Stimulated activated CD4-positive, alpha-beta T cell treated with anti-CD3 and anti-CD28 coated beads, Interleukin-12 subunit alpha, Interleukin-12 subunit beta, amount 100 ng/mL, for 4 hours (primary cell): ENCODE measurements around the gene SMARCD2.
"Not testable (repeated sequence)": the region's sequence is repeated elsewhere in the genome, so short reads cannot be mapped to it uniquely, and the experiment has no call there.

Source experiments
- DNase-seq: peaks from one replicate; pipeline ENCODE4 v3.0.0-alpha.2; 2020

Gene SMARCD2

DNA sequence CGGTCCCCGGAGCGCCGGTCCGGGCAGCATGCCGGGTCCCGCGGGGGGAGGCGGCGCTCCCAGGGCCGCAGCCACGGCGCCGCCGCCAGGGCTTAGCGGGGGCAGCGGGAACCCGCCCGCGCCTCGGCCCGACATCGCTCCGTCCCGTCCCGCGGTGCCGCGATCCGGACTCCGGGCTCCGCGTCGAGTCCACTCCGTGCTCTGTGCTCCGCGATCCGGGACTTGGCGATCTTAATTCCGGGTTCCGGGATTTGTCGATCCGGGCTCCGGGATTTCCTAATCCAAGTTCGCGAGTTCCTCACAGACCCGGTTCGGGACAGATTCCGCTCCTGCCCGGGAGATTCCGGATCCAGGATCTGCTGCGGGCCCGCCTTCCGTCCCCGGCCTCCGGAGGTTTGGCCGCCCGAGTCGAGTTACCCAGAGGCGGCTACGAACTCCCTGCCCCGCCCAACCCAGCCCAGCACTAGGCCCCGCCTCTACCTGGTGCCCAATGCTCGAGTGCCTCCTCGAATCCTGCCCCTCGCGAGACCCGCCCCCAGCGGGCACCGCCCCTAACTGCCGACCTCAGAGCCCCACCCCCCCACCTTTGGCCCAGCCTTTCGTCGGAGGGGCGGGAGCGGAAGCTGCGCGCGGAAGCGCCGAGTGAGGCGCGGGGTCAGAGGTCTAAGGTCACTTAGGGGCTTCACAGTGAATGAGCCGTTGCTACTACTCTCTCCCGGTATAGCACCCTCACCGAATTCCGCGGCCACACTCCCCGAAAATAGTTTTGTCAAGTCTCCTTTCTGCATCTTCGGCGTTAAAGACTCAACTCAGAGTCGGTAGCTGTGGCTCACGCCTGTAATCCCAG is at the start of gene SMARCD2:
Gene SMARCD2 (minus strand): TSS at position 146 of the 847 bp plus-strand sequence. CDS start 11 bp downstream, at position 135.
- peak; percentile 99 for DNase-seq

DNA sequence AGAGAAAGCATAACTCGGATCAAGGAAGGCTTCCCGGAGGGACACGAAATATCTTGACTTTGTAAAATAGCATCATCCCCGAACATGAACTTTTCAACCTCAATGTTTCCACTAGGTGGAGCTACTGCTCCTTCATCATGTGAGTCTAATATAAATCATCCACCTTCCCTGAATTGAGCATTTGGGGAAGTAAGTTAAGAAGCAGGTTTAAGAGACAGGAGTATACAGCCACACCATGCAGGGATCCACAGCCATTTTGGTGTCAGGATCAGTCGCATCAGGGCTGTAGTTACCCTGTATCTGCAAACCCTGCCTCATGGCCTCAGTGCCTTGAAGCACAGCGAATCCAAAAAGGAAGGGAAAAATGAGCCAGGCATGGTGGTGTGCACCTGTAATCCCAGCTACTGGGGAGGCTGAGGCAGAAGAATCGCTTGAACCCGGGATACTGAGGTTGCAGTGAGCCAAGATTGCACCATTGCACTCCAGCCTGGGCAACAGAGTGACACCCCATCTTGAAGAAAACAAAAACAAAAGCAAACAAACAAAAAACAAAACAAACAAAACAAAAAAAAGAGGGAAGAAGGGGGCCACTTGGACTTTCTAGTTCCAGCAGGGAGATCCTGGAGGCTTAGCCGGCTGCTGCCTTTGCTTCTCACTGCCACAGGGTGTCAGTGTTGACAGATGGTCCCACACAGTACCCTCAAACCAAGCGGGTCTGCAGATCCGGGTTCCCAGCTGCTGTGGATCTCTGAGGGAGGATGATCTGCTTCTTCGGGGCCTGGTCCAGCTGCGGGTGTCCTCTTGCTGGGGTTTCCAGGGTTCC is 46.8 kb upstream of the SMARCD2 start:
- not testable (repeated sequence) for DNase-seq

DNA sequence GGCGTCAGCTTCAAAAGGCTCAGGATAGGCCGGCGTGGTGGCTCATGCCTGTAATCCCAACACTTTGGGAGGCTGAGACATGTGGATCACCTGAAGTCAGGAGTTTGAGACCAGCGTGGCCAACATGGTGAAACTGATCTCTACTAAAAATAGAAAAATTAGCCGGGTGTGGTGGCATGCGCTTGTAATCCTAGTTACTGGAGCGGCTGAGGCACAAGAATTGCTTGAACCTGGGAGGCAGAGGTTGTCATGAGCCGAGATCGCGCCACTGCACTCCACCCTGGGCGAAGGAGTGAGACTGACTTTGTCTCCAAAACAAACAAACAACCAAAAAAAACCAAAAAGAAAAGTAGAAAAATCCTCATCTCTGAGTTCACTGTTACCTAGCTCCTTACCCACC is 42.6 kb upstream of the SMARCD2 start:
- not testable (repeated sequence) for DNase-seq

DNA sequence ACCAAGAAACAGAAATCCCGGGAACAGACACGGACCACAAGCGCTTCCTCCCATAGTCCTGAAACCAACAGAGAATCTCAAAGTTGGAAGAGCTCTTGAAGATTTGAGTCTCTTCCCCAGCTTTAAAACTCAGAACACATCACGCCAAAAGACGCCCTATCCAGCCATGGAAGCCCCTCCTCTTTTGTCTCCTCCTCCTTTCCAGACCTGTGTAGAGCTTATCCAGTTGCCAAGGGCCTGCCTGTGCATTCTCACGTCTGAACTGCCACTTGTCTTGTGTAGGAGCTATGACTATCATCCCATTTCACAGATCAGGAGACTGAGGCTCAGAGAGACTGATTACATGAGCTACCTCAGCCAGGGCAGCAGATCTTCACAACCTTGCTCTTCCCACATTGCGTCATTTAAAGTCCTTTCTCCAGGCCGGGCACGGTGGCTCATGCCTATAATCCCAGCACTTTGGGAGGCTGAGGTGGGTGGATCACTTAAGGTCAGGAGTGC is 40.2 kb upstream of the SMARCD2 start:
- not testable (repeated sequence) for DNase-seq

DNA sequence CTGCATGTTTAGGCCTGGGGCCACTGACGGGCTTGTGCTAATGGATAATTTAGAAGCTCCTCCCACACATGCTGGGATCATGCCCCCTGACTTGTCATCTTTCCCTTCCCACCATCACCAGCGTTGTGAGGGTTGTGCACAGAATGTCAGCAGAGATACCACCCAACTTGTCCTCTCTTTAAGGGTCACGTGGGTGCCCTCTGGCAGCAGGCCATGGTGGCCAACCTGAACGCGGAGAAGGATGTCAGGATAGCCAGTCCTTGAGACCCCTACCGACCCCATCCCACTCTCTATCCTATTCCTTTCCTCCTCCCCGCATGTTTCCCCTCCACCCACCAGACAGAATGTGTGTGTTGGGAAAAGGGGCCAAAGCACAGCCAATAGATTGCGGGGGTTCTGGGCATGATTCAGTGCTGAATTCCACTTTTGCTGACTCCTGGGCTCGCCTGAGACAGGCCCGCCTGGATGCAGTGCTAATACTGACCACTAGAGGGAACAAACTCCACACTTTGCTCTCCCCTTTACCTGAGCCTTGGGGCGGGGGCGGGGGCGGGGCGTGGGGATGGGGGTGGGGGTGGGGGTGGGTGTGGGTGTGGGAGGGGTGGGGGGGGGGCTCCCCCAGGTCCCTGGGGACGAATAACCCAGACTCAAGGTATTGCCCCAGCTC is 39.6 kb upstream of the SMARCD2 start, which contains the start of gene GH2:
Gene GH2 (minus strand): TSS at position 10 of the 667 bp plus-strand sequence. CDS start 143 bp downstream, outside the sequence.
- DNase-seq: peak; percentile 49

DNA sequence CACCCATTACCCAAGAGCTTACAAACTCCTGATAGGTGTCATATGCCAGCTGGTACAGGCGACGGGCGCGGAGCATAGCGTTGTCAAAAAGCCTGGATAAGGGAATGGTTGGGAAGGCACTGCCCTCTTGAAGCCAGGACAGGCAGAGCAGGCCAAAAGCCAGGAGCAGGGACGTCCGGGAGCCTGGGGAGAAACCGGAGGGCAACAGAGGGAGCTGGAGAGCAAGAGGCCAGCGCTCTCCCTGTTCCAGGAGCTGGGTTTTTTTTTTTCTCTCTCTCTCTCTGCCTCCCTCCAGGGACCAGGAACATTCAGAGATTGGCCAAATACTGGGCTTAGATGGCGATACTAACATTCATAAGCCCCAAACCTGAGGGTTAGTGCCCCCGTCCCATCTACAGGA is 38.9 kb upstream of the SMARCD2 start:
- DNase-seq: not testable (repeated sequence)

DNA sequence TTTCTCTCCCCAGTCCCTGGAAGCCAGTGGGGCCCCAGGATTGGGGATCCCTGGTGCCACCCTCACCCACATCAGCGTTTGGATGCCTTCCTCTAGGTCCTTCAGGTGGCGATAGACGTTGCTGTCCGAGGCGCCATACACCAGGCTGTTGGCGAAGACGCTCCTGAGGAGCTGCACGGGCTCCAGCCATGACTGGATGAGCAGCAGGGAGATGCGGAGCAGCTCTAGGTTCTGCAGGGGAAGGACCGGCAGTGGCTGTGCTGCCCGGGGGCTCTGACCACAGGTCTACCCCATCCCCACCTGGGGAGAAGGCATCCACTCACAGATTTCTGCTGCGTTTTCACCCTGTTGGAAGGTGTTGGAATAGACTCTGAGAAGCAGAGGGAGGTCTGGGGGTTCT is 38.2 kb upstream of the SMARCD2 start:
- no peak for DNase-seq

DNA sequence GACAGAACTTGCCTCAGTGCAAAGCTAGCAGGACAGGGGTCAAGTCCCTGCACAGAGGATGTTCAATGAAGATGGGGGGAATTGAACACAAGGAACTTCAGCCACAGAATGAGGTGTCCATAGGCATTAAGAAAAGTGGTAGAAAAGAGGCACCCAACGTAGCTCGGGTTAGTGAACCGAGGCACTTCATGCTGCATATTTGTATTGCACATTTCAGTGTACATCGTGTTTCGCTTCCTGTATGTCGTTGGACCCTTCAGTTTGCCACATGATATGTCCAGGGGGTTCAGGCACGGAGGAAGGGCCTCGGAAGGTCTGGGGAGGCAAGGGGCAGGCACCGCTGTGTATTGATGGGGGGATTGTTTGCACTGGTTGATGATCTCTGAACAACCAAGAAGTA is 35.9 kb upstream of the SMARCD2 start:
- DNase-seq: not testable (repeated sequence)

DNA sequence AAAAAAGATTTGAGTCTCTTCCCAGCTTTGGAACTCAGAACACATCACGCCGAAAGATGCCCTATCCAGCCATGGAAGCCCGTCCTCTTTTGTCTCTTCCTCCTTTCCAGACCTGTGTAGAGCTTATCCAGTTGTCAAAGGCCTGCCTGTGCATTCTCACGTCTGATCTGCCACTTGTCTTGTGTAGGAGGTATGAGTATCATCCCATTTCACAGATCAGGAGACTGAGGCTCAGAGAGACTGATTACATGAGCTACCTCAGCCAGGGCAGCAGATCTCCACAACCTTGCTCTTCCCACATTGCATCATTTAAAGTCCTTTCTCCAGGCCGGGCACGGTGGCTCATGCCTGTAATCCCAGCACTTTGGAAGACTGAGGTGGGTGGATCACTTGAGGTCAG is 32.2 kb upstream of the SMARCD2 start:
- DNase-seq: not testable (repeated sequence)

DNA sequence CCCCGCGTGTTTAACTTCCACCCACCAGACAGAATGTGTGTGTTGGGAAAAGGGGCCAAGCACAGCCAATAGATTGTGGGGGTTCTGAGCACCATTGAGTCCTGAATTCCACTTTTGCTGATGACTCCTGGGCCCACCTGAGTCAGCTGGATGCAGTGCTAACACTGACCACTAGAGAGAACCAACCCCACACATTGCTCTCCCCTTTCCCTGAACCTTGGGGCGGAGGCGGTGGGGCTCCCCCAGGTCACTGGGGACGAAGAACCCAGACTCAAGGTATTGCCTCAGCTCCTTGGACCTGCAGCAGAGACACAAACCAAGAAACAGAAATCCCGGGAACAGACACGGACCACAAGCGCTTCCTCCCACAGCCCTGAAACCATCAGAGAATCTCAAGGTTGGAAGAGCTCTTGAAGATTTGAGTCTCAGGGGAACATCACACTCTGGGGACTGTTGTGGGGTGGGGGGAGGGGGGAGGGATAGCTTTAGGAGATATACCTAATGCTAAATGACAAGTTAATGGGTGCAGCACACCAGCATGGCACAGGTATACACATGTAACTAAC is 31.7 kb upstream of the SMARCD2 start:
- DNase-seq: not testable (repeated sequence)

DNA sequence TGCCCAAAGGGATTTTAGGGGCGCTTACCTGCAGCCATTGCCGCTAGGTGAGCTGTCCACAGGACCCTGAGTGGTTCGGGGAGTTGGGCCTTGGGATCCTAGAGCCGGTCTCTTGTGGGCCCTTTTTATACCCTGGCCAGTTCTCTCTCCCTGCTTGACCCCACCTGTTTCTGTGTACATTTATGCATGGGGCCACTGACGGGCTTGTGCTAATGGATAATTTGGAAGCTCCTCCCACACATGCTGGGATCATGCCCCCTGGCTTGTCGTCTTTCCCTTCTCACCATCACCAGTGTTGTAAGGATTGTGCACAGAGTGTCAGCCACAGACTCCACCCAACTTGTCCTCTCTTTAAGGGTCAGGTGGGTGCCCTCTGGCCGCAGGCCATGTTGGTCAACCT is 31.1 kb upstream of the SMARCD2 start, which contains the start of gene CSH2:
Gene CSH2 (minus strand): TSS at position 101 of the 400 bp plus-strand sequence. CDS start 63 bp downstream, at position 38.
- DNase-seq: not testable (repeated sequence)

DNA sequence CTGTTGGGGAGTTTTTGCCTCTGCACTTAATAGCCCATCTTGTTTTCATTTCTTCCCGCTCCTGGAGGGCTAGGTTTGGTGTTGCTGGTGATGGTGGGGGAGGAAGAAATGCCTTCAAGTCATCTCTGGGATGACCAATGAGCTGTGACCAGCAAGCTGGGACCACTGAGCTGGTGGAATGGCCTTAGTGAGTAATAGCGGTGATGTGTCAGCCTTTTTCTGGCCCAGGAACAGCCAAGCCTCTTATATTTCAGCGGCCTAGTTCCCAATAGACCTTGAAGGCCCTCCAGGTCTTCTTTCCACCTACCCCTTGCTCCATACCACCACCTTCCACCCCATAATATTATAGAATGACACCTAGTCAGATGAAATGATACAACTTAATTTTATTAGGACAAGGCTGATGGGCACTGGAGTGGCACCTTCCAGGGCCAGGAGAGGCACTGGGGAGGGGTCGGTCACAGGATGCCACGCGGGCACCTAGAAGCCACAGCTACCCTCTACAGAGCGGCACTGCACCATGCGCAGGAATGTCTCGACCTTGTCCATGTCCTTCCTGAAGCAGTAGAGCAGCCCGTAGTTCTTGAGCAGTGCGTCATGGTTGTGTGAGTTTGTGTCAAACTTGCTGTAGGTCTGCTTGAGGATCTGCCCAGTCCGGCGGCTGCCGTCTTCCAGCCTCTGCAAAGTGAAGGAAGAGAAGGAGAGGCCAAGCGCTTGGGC is 29.3 kb upstream of the SMARCD2 start:
- not testable (repeated sequence) for DNase-seq

DNA sequence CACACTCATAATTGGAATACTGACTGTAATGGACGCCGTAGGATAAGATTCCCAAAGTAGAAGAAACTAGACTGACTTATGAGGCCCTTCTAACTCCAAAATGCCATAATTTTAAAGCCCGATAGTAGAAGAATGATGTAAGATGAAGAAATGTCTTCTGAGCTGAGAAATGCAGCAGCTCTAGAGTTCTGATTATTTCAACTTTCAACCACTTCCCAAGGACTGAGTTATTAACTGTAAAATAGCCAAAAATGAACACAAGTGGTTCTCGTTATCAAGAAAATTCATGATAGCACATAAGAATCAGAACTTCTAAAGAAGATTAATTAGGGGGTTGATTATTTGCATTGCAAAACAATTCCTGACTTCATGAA is 27.8 kb upstream of the SMARCD2 start:
- not testable (repeated sequence) for DNase-seq

DNA sequence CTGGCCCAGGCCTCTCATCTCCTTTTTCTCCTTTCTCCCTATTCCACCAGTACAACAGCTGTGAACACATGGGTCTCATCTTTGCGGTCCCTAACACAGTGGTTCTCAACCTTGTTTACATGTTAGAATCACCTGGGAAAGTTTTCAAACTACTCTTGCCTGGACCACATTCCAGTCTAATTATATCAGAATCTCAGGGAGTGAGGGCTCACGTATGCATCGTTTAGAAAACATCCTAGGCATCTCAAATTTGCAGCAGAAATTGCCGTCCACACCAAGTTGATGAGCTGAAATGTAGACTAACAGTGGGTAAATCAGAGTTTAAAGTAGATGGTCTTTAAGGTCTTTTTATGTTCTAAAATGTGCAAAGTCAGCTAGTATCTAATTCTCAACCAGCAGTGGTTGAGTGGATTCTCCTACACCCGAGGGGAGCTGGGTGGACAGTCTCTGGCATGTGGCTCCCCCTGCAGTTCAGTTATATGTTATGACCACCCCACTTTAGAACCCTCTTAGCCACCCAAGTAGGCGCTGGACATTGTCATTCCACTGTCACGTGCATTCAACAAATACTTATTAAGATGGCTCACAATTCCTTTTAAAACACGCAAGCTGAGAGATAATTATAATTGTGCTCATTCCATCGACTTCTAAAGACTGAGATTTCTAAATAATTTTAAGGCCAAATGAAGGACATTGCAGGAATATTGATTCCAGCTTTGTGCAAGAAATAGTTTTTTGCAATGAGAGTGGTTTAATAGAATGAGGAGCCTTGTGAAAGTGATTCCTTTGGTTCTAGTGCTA is 27.2 kb upstream of the SMARCD2 start:
- DNase-seq: not testable (repeated sequence)

DNA sequence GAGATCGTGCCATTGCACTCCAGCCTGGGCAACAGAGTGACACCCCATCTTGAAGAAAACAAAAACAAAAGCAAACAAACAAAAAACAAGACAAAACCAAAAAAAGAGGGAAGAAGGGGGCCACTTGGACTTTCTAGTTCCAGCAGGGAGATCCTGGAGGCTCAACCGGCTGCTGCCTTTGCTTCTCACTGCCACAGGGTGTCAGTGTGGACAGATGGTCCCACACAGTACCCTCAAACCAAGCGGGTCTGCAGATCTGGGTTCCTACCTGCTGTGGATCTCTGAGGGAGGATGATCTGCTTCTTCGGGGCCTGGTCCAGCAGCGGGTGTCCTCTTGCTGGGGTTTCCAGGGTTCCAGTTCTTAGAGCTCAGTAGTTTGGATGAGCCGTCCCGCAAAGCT is 24.1 kb upstream of the SMARCD2 start:
- not testable (repeated sequence) for DNase-seq

DNA sequence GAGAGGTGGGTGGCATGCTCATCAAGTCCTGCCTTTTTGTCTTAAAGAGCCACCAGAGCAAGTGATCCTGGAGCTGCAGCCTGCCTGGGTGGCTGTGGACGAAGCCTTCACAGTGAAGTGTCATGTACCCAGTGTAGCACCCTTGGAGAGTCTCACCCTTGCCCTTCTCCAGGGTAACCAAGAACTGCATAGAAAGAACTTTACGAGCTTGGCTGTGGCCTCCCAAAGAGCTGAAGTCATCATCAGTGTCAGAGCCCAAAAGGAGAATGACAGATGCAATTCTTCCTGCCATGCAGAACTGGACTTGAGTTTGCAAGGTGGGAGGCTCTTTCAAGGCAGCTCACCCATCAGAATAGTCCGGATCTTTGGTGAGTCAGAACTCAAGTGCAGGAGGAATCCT is 16.8 kb upstream of the SMARCD2 start:
- DNase-seq: no peak

DNA sequence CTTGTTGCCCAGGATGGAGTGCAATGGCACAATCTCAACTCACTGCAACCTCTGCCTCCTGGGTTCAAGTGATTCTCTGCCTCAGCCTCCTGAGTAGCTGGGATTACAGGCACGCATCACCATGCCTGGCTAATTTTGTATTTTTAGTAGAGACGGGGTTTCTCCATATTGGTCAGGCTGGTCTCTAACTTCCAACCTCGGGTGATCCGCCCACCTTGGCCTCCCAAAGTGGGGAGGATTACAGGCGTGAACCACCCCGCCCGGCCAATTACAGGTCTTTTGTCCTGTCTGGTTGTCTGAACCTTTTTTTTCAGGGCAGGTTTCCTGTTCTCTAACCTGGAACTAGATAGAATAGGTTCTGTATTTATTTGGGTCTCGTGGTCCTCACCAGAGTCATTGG is 13.9 kb upstream of the SMARCD2 start:
- DNase-seq: not testable (repeated sequence)

DNA sequence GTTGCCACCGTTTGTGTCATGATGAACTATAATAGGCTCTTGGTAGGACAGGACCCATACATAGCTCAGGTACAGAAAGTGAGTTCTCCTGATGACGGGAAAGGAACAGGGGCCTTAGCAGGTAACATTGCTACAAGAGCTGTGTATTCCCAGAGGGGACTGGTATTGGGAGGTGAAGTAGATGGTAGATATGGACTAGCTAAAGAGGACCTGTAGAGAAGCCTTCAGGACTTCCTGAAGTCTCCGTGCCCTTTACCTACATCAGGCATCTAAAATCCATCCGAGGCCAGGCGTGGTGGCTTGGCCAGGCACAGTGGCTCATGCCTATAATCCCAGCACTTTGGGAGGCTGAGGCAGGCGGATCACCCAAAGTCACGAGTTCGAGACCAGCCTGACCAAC is 12.7 kb upstream of the SMARCD2 start:
- no peak for DNase-seq

DNA sequence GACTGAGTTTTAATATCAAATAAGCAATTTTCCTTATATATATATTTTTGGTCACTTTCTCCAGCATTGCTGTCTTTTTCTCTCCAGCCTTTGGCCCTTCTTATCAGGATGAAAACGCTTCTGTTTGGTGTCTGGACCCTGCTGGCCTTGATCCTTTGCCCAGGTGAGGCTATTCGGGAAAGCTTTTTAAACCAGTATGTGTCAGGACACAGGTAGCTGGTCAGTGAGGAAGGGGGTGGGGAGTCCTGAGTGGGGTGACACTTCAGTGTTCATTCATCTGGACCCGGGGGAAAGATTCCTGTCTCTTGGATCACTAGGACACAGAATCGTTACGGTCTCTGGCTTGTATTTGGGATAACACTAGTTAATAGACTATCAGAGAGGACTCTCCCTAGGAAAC is 12.2 kb upstream of the SMARCD2 start:
- DNase-seq: no peak

DNA sequence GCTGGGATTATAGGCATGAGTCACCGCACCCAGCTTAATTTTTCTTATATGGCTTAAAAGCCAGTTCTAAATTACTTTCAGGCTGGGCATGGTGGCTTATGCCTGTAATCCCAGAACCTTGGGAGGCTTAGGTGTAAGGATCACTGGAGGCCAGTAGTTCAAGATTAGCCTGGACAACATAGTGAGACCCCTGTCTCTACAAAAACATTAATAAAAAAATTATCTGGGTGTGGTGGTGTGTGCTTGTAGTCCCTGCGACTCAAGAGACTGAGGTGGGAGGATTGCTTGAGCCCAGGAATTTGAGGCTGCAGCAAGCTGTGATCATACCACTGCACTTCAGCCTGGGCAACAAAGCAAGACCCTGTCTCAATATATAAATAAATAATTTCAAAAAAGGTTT is 10.8 kb upstream of the SMARCD2 start:
- no peak for DNase-seq

DNA sequence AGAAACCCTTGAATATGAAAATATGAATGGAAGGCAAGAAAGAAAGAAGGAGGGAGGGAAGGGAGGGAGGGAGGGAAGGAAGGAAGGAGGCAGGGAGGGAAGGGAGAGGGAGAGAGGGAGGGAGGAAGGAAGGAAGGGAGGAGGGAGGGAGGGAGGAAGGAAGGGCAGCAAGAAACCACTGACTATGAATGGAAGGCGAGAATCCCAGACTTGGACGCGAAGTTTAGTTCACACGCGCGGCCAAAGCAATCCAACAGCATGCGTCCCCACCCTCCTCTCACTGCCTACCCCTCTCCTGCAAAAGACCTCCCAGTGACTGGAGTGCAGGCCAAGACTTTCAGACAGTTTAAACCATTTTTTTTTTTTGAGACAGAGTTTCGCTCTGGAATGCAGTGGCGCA is 7.9 kb upstream of the SMARCD2 start:
- no peak for DNase-seq
